HepG2 (cell line): ENCODE results near the gene UBAP1L. TPM values are rescaled to one million over a fixed set of nuclear protein-coding genes. Genes with fewer than 3 reads are reported as not detected.
A peak's percentile ranks its signal among the peaks of the same experiment; 100 is the strongest.

Source experiments
- ELF1 ChIP-seq: sonication (generic); formaldehyde crosslinking; IDR thresholded peaks from 2 replicates; pipeline ENCODE4 v1.4.0; 2020; ENCODE audit warnings: missing genetic modification reagents
- FOSL2 ChIP-seq: sonication (generic); formaldehyde crosslinking; IDR thresholded peaks from 2 replicates; pipeline ENCODE4 v1.4.0; 2020; ENCODE audit warnings: missing genetic modification reagents
- HIC2 ChIP-seq: sonication (generic); formaldehyde crosslinking; IDR thresholded peaks from 2 replicates; pipeline ENCODE4 v1.9.0; 2022; ENCODE audit warnings: low read depth, missing genetic modification reagents
- PLRG1 ChIP-seq: fragments of 450-650 bp; conservative IDR thresholded peaks from 2 replicates; pipeline ENCODE4 v1.6.1; 2016
- POGK ChIP-seq: sonication (generic); formaldehyde crosslinking; conservative IDR thresholded peaks from 2 replicates; pipeline ENCODE4 v1.8.0; 2022; ENCODE audit warnings: mild to moderate bottlenecking, moderate library complexity, missing genetic modification reagents
- TEF ChIP-seq: sonication (generic); formaldehyde crosslinking; IDR thresholded peaks from 2 replicates; pipeline ENCODE4 v1.5.0; 2020; ENCODE audit warnings: missing genetic modification reagents
- TFDP1 ChIP-seq: IDR thresholded peaks from 2 replicates; pipeline ENCODE4 v1.6.1; 2016; ENCODE audit warnings: missing compliant biosample characterization, missing genetic modification reagents, borderline replicate concordance
- THRA ChIP-seq: sonication (generic); formaldehyde crosslinking; IDR thresholded peaks from 2 replicates; pipeline ENCODE4 v1.4.0; 2020; ENCODE audit warnings: missing genetic modification reagents, borderline replicate concordance
- TMF1 ChIP-seq: sonication (generic); formaldehyde crosslinking; IDR thresholded peaks from 2 replicates; pipeline ENCODE4 v1.8.1; 2022; ENCODE audit warnings: low read depth, missing genetic modification reagents
- YEATS4 ChIP-seq: sonication (generic); formaldehyde crosslinking; IDR thresholded peaks from 2 replicates; pipeline ENCODE4 v1.4.0; 2020; ENCODE audit warnings: missing genetic modification reagents, borderline replicate concordance
- ZHX1 ChIP-seq: sonication (generic); formaldehyde crosslinking; IDR thresholded peaks from 2 replicates; pipeline ENCODE4 v1.8.1; 2022; ENCODE audit warnings: low read depth, mild to moderate bottlenecking, missing genetic modification reagents
- ZNF18 ChIP-seq: sonication (generic); formaldehyde crosslinking; IDR thresholded peaks from 2 replicates; pipeline ENCODE4 v1.8.0; 2022; ENCODE audit warnings: mild to moderate bottlenecking, missing genetic modification reagents; ENCODE audit not compliant: insufficient replicate concordance
- ZNF34 ChIP-seq: sonication (generic); formaldehyde crosslinking; IDR thresholded peaks from 2 replicates; pipeline ENCODE4 v1.4.0; 2020; ENCODE audit warnings: mild to moderate bottlenecking, missing genetic modification reagents, borderline replicate concordance
- ZNF530 ChIP-seq: sonication (generic); formaldehyde crosslinking; IDR thresholded peaks from 2 replicates; pipeline ENCODE4 v1.5.0; 2020; ENCODE audit warnings: low read depth, mild to moderate bottlenecking, missing genetic modification reagents
- ZNF546 ChIP-seq: sonication (generic); formaldehyde crosslinking; conservative IDR thresholded peaks from 2 replicates; pipeline ENCODE4 v1.8.1; 2023; ENCODE audit warnings: mild to moderate bottlenecking, missing genetic modification reagents
- ZNF616 ChIP-seq: sonication (generic); formaldehyde crosslinking; IDR thresholded peaks from 2 replicates; pipeline ENCODE4 v1.5.0; 2020; ENCODE audit warnings: low read depth, mild to moderate bottlenecking, missing genetic modification reagents
- ZNF629 ChIP-seq: sonication (generic); formaldehyde crosslinking; conservative IDR thresholded peaks from 2 replicates; pipeline ENCODE4 v1.5.0; 2020; ENCODE audit warnings: missing genetic modification reagents
- polyA plus RNA-seq, 8 experiments: library from polyadenylated mRNA; depleted of rRNA in 3 of 8; stranded (reverse) in 7 of 8; unstranded in 1 of 8; fragments of >200 nt; fragmentation: Illumina TruSeq in 4 of 8; extraction: Trizol in 4 of 8; gene quantifications; 2 replicates each; pipeline versions ENCODE4 v1.2.1 to v1.2.3, GENCODE V29; 2011 to 2016; ENCODE audit warnings: low read depth in 4 of 8, missing spikeins in 1 of 8, mixed read lengths in 1 of 8; ENCODE audit not compliant: insufficient read depth in 1 of 8
- total RNA-seq, 5 experiments: library from RNA; depleted of rRNA; stranded (reverse); fragments of >200 nt; fragmentation: Illumina TruSeq; extraction: Trizol; gene quantifications; 2 replicates each; pipeline ENCODE4 v1.2.3, GENCODE V29; 2016; ENCODE audit warnings: low read depth in 1 of 5

Gene UBAP1L
- total and polyA plus RNA-seq, 2 of the 13 experiments (the other 11 are each of a cell fraction or from before 2014, with no cell fraction given), result 0.86 to 1.4 TPM

GRCh38 chr15:65055201-65055870, 59.7 kb downstream of the UBAP1L start (continued):
- TF ChIP-seq HIC2 (CRISPR knock-in tag) (0 out of 2 replicates have a peak, but pooled peaks have one; percentile 50), FOSL2 (CRISPR knock-in tag) (peak; percentile 31), THRA (CRISPR knock-in tag) (peak; percentile 25; the same call in 1 of the 2 replicates), ZNF546 (CRISPR knock-in tag) (no peak), POGK (CRISPR knock-in tag) (no peak), ZHX1 (CRISPR knock-in tag) (no peak), YEATS4 (CRISPR knock-in tag) (no peak), TFDP1 (CRISPR knock-in tag) (peak; percentile 50; the same call in 1 of the 2 replicates), ZNF629 (peak; percentile 92), ZNF18 (CRISPR knock-in tag) (no peak), ZNF530 (CRISPR knock-in tag) (no peak), ZNF34 (CRISPR knock-in tag) (0 out of 2 replicates have a peak, but pooled peaks have one; percentile 12), TEF (CRISPR knock-in tag) (no peak), TMF1 (no peak), ZNF616 (CRISPR knock-in tag) (no peak), ELF1 (CRISPR knock-in tag) (no peak), PLRG1 (no peak)
